ENCODE results near the gene TBL3. TPM values are rescaled to one million over a fixed set of nuclear protein-coding genes. Genes with fewer than 3 reads are reported as not detected.

The TBL3 gene
- total RNA-seq, 1 experiment from 2014 or later = 73.4 TPM

GRCh38 chr16:2030036-2030435 is 58.2 kb downstream of the TBL3 start:
- H3K36me3 Mint-ChIP-seq = no peaks in the 10 kb centered on the region
- no peak for DNase-seq (ENCODE audit: low spot score)
- no peak overlapping the region for H3K4me3 Mint-ChIP-seq
- H3K27ac Mint-ChIP-seq = no peak overlapping the region
- POLR2A ChIA-PET = no interaction called here
- H3K27me3 Mint-ChIP-seq (ENCODE audit: low read depth) = peaks cover 22% of the 10 kb centered on the region
- CTCF ChIA-PET = interaction anchor here (0.8 to 2.7 kb wide), 4 partner anchors 12 to 26 kb away, joined by 3 to 12 read pairs (median 3); partner anchors contain the start of genes NTHL1 and TSC2
- ATAC-seq = no peak
- 0 out of 2 replicates have a peak, but pooled peaks cover 4% of the 10 kb centered on the region for H3K4me1 Mint-ChIP-seq
- no peaks in the 10 kb centered on the region for H3K9me3 Mint-ChIP-seq
- no peak for TF ChIP-seq TCF7 (CRISPR knock-in tag; IDR thresholded peaks at IDR 0.05; ENCODE audit: low read depth)
- TF ChIP-seq, protein P1, sequence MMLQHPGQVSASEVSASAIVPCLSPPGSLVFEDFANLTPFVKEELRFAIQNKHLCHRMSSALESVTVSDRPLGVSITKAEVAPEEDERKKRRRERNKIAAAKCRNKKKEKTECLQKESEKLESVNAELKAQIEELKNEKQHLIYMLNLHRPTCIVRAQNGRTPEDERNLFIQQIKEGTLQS (CRISPR knock-in tag; conservative IDR thresholded peaks at IDR 0.05) = no peak
- TF ChIP-seq ZNF121 (CRISPR knock-in tag; IDR thresholded peaks at IDR 0.05) = 0 out of 2 replicates have a peak, but pooled peaks have one; percentile 15
- TF ChIP-seq, protein P2, sequence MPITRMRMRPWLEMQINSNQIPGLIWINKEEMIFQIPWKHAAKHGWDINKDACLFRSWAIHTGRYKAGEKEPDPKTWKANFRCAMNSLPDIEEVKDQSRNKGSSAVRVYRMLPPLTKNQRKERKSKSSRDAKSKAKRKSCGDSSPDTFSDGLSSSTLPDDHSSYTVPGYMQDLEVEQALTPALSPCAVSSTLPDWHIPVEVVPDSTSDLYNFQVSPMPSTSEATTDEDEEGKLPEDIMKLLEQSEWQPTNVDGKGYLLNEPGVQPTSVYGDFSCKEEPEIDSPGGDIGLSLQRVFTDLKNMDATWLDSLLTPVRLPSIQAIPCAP (CRISPR knock-in tag; IDR thresholded peaks at IDR 0.05) = no peak

DNA sequence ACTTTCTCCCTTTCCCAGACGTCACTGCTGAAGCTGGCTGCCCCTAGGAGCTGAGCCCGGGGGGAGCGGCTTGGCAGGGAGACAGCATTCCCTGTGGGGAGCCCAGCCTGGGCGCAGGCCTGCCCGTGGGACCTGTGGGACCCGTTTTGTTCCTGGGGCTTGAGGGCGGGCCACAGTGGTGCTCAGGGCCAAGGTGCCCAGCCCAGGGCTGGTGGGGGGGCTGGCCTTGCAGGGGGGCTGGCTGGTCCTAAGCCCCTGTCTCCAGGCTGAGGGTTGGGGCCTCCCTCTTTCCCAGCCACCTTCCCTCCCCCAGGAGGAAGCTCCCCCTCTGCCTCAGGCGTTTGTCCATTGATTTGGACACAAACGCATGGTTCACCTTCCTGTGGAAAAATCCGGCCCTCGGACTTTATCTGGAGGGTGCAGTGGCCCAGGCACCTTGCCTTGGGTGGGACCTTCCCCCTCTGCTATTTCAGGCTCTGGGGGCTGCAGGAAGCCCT is 59.3 kb downstream of the TBL3 start:
- Mint-ChIP-seq H3K27me3 (ENCODE audit: low read depth) (peaks cover 13% of the 10 kb centered on the region), H3K36me3 (no peaks in the 10 kb centered on the region), H3K9me3 (no peaks in the 10 kb centered on the region), H3K4me3 (no peak overlapping the region), H3K4me1 (0 out of 2 replicates have a peak, but pooled peaks cover 4% of the 10 kb centered on the region), H3K27ac (no peak overlapping the region)
- TF ChIP-seq USF2 (CRISPR knock-in tag; IDR thresholded peaks at IDR 0.05) (no peak), FOXP1 (CRISPR knock-in tag; IDR thresholded peaks at IDR 0.05; ENCODE audit: borderline replicate concordance) (no peak), ESRRA (CRISPR knock-in tag; IDR thresholded peaks at IDR 0.05; ENCODE audit: borderline replicate concordance) (no peak), ARID4B (CRISPR knock-in tag; IDR thresholded peaks at IDR 0.05; ENCODE audit: borderline replicate concordance) (no peak), KAT7 (CRISPR knock-in tag; IDR thresholded peaks at IDR 0.05; ENCODE audit: borderline replicate concordance) (no peak), CBFB (CRISPR knock-in tag; IDR thresholded peaks at IDR 0.05; ENCODE audit: low read depth) (no peak), ZNF281 (CRISPR knock-in tag; IDR thresholded peaks at IDR 0.05) (no peak), ZNF532 (CRISPR knock-in tag; IDR thresholded peaks at IDR 0.05; ENCODE audit: borderline replicate concordance) (no peak), ERG (CRISPR knock-in tag; IDR thresholded peaks at IDR 0.05) (no peak), ZBTB21 (CRISPR knock-in tag; IDR thresholded peaks at IDR 0.05; ENCODE audit: borderline replicate concordance) (no peak), CREB1 (CRISPR knock-in tag; IDR thresholded peaks at IDR 0.05) (no peak), TP53 (CRISPR knock-in tag; IDR thresholded peaks at IDR 0.05) (no peak), TCF7 (CRISPR knock-in tag; IDR thresholded peaks at IDR 0.05; ENCODE audit: low read depth) (no peak)
- POLR2A ChIA-PET = no interaction called here
- DNase-seq (ENCODE audit: low spot score) (no peak), ATAC-seq (no peak)
- CTCF ChIA-PET = interaction anchor here (2.4 to 2.7 kb wide), 2 partner anchors 27 to 110 kb away, joined by 7 to 12 read pairs; no protein-coding TSS in a partner anchor
